NK-92 treated with Interleukin-12 subunit alpha and Interleukin-12 subunit beta, amount 100 ng/mL, for 24 hours (cell line): ENCODE results near the gene ZNF366.
"Not testable (repeated sequence)": the region's sequence is repeated elsewhere in the genome, so short reads cannot be mapped to it uniquely, and the experiment has no call there.

Experiments used
- DNase-seq: peaks from one replicate; lab custom pipeline; 2025; lab: John Stamatoyannopoulos, UW

Gene ZNF366

GRCh38 chr5:72407541-72407940, 99.7 kb downstream of the ZNF366 start:
- DNase-seq: no peak

- DNase-seq: no peak
Observed at GRCh38 chr5:72407078-72407477, 100.1 kb downstream of the ZNF366 start.

- DNase-seq: not testable (repeated sequence)
Observed at GRCh38 chr5:72404771-72405170, 102.4 kb downstream of the ZNF366 start.

- DNase-seq: no peak
Observed at GRCh38 chr5:72402959-72403628, 104.1 kb downstream of the ZNF366 start.

- no peak for DNase-seq
Observed at GRCh38 chr5:72402381-72402890, 104.8 kb downstream of the ZNF366 start.

GRCh38 chr5:72400950-72401349, 106.3 kb downstream of the ZNF366 start:
- DNase-seq: no peak

GRCh38 chr5:72397836-72398235, 109.4 kb downstream of the ZNF366 start:
- no peak for DNase-seq

- no peak for DNase-seq
Observed at GRCh38 chr5:72394688-72395087, 112.5 kb downstream of the ZNF366 start.

- no peak for DNase-seq
Observed at GRCh38 chr5:72393052-72393451, 114.2 kb downstream of the ZNF366 start.
